Measurements from ENCODE around the gene NCF4. TPM values are rescaled to one million over a fixed set of nuclear protein-coding genes. Genes with fewer than 3 reads are reported as not detected.

The NCF4 gene
- total RNA-seq, 1 donor from 2014 or later: not detected

DNA sequence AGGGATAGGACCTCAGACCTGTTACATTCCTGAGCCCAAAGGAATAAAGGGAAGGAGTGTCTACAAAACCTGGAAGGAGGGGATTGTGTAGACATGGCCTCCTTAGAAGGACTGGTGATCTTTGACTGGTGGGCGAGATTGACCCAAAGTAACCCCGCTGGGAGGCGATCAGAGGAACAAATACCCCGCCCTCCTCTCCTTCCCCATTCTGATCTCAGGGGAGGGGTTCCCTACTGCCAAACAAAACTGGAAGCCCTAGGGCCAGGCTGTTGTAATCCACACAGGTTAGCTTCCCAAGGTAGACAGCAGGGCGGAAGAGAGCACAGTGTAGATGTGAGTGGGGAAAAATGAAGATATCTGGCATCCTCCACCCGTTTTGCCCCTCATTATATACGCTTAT lies 24.7 kb downstream of the NCF4 start:
- TF ChIP-seq, protein P1, sequence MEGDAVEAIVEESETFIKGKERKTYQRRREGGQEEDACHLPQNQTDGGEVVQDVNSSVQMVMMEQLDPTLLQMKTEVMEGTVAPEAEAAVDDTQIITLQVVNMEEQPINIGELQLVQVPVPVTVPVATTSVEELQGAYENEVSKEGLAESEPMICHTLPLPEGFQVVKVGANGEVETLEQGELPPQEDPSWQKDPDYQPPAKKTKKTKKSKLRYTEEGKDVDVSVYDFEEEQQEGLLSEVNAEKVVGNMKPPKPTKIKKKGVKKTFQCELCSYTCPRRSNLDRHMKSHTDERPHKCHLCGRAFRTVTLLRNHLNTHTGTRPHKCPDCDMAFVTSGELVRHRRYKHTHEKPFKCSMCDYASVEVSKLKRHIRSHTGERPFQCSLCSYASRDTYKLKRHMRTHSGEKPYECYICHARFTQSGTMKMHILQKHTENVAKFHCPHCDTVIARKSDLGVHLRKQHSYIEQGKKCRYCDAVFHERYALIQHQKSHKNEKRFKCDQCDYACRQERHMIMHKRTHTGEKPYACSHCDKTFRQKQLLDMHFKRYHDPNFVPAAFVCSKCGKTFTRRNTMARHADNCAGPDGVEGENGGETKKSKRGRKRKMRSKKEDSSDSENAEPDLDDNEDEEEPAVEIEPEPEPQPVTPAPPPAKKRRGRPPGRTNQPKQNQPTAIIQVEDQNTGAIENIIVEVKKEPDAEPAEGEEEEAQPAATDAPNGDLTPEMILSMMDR (IDR thresholded peaks at IDR 0.05; ENCODE audit: unreplicated experiment): no peak
- DNase-seq (ENCODE audit: low spot score): no peak
- Mint-ChIP-seq H3K27ac (ENCODE audit: unreplicated experiment) (no peak overlapping the region), H3K27me3 (ENCODE audit: unreplicated experiment) (peaks cover 1% of the 10 kb centered on the region), H3K4me3 (ENCODE audit: unreplicated experiment) (no peak overlapping the region), H3K4me1 (ENCODE audit: unreplicated experiment) (peaks cover 14% of the 10 kb centered on the region), H3K36me3 (ENCODE audit: low read depth, unreplicated experiment) (no peaks in the 10 kb centered on the region), H3K9me3 (ENCODE audit: unreplicated experiment) (no peaks in the 10 kb centered on the region)

DNA sequence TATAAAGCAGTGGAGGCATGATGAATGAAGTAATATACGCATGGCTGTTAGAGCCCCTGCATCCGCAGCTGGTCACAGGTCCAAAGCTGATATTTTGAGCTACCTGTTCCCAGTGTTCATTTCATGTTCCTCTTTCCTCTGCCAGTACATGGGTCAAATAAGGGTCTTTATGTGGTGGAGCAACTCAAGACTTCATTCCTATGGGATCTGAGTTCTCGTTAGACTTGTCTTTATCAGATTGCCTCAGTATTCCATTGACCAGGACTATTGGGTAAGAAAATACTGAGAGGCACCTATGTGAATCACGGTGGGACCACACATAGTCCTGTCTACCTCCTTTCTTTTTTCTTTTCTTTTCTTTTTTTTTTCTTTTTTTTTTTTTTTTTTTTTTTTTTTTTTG lies 25.2 kb downstream of the NCF4 start:
- H3K4me1 Mint-ChIP-seq (ENCODE audit: unreplicated experiment): peaks cover 14% of the 10 kb centered on the region
- no peaks in the 10 kb centered on the region for H3K36me3 Mint-ChIP-seq (ENCODE audit: low read depth, unreplicated experiment)
- H3K27ac Mint-ChIP-seq (ENCODE audit: unreplicated experiment): no peak overlapping the region
- no peaks in the 10 kb centered on the region for H3K9me3 Mint-ChIP-seq (ENCODE audit: unreplicated experiment)
- DNase-seq (ENCODE audit: low spot score): no peak
- no peak overlapping the region for H3K4me3 Mint-ChIP-seq (ENCODE audit: unreplicated experiment)
- TF ChIP-seq, protein P1 (IDR thresholded peaks at IDR 0.05; ENCODE audit: unreplicated experiment): no peak
- peaks cover 1% of the 10 kb centered on the region for H3K27me3 Mint-ChIP-seq (ENCODE audit: unreplicated experiment)

DNA sequence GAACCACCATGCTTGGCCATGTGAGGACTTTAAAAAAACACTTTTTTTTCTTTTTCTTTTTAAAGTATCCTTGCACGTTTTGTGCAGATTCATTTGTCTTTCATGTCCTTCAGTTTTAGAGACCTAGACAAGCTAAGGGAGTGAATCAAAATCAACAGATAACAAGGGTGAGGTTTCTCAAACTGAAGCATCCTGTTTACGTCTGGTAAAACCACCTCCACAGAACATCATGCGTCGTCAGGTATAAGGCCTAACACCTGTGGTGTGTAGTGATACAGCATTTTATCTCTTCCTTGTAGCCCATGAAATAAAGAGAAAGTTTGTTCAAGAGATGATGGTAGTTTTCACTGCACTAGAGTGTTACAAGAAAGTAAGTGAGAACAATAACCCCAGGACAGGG lies 26.4 kb downstream of the NCF4 start:
- Mint-ChIP-seq H3K27ac (ENCODE audit: unreplicated experiment) (no peak overlapping the region), H3K4me3 (ENCODE audit: unreplicated experiment) (no peak overlapping the region), H3K27me3 (ENCODE audit: unreplicated experiment) (peaks cover 1% of the 10 kb centered on the region), H3K36me3 (ENCODE audit: low read depth, unreplicated experiment) (no peaks in the 10 kb centered on the region), H3K9me3 (ENCODE audit: unreplicated experiment) (no peaks in the 10 kb centered on the region), H3K4me1 (ENCODE audit: unreplicated experiment) (peaks cover 14% of the 10 kb centered on the region)
- no peak for DNase-seq (ENCODE audit: low spot score)
- TF ChIP-seq, protein P1 (IDR thresholded peaks at IDR 0.05; ENCODE audit: unreplicated experiment): no peak

DNA sequence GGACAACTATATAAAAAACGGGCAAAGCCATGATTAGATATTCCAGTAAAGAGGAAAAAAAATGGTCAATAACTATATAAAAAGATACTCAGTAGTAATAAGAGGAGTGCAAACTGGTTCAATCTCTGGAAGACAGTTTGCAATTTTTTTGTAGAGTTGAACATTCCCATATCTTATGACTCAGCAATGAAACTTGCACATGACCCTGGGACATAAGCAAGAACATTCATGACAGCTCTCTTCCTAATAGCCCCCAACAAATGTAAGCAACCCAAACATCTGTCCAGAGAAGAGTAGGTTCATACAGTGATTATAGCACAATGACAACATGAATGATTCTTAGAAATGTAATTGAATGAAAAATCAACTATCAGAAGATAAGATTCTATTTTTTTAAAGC lies 30.8 kb downstream of the NCF4 start:
- Mint-ChIP-seq H3K4me3 (ENCODE audit: unreplicated experiment) (no peak overlapping the region), H3K27ac (ENCODE audit: unreplicated experiment) (no peak overlapping the region), H3K36me3 (ENCODE audit: low read depth, unreplicated experiment) (no peaks in the 10 kb centered on the region), H3K4me1 (ENCODE audit: unreplicated experiment) (peaks cover 4% of the 10 kb centered on the region), H3K9me3 (ENCODE audit: unreplicated experiment) (no peaks in the 10 kb centered on the region), H3K27me3 (ENCODE audit: unreplicated experiment) (peaks cover 4% of the 10 kb centered on the region)
- DNase-seq (ENCODE audit: low spot score): no peak
- TF ChIP-seq, protein P1 (IDR thresholded peaks at IDR 0.05; ENCODE audit: unreplicated experiment): no peak

DNA sequence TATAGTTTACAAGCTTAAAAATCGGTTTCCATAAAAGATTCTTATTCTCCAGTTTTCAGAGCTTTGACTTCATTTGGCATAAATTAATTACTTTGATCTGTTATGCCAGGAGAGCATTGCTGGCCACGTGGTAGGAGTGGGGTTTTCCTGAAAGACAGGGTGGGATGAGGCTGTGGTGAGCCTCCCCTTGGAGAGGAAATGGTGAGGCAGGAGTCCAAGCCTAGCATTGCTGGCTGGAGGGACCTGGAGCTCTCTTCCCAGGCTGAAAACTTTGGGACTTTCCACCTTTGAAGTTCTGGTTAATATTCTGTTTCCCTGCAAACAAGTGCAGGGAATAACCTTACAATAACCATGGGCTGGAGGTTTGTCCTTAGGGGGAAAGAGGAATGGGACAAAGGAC lies 31.5 kb downstream of the NCF4 start:
- H3K4me1 Mint-ChIP-seq (ENCODE audit: unreplicated experiment): peaks cover 4% of the 10 kb centered on the region
- TF ChIP-seq, protein P1 (IDR thresholded peaks at IDR 0.05; ENCODE audit: unreplicated experiment): no peak
- H3K27me3 Mint-ChIP-seq (ENCODE audit: unreplicated experiment): peaks cover 4% of the 10 kb centered on the region
- no peak overlapping the region for H3K4me3 Mint-ChIP-seq (ENCODE audit: unreplicated experiment)
- H3K36me3 Mint-ChIP-seq (ENCODE audit: low read depth, unreplicated experiment): no peaks in the 10 kb centered on the region
- no peaks in the 10 kb centered on the region for H3K9me3 Mint-ChIP-seq (ENCODE audit: unreplicated experiment)
- no peak overlapping the region for H3K27ac Mint-ChIP-seq (ENCODE audit: unreplicated experiment)
- no peak for DNase-seq (ENCODE audit: low spot score)
